ENCODE measurements around the gene LRRC63.
A peak's percentile ranks its signal among the peaks of the same experiment; 100 is the strongest.

The LRRC63 gene

DNA sequence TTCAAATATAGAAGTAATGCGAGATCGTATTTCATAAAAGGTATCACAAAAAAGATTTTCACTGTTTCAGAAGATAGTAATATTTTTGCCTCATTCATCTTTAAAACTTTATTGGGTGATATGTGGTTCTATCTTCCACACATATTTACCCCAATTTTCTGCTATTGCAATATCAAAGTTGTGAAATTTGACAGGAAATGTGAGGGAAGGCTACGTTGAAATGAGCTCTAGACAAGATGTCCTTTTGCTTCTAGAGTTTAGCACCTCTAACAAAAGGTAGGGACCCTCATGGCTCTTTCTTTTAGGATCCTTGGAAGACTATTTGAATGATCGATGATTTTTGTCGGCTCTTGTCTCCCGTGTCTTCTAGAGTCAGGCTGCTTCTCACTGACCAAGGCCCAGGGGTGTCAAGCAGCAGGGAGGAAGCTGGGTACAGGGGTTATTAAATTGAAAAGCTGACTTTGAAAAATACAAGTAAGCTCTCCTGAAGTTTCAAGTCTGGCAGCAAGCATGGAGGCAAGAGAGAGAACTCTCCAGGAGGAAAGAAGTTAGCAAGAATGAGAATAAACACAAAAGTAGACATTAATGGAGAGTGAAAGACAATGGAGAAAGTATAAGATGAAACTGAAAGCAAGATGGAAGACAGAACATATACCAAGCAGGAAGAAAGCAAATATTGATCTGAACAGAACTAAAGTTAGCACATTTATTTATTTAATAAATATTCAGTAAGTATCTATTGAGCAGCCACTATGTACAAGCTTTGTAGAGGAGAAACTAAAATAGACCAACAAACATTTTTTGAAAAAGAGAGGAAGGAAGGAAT lies 101.9 kb downstream of the LRRC63 start:
- no peak for DNase-seq

DNA sequence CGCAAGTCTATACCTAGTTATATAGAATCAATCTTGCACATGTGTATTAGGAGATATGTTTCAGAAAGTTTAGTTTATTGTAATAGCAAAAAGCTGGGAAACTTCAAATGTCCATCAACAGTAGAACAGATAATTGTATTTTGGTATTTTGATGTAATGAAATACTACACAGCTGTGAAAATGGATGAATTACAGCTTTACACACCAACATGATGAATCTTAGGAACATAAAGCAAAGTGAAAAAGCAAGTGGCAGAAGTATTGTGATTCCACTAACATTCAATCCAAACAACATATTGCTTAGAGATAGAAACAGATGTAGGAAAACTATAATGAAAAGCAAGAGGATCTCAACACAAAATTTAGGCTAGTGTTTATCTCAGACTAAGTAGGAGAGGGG lies 102.9 kb downstream of the LRRC63 start:
- no peak for DNase-seq

DNA sequence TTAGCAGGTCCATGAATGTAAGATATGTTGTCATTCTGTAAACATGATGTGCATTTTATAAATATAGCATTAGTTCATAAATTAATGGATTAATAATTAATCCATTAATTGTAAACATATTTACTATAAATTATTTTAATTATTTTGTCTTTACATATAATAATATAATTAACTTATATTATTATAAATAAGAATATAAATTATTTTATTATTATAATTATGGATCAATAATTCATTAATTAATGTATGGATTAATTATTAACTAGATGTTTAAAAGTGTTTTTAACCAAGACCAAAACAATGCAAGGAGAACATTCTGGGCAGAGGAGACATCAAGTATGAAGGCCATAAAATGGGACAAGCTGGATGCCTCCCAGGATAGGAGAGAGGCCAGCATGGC lies 103.3 kb downstream of the LRRC63 start:
- DNase-seq = no peak

DNA sequence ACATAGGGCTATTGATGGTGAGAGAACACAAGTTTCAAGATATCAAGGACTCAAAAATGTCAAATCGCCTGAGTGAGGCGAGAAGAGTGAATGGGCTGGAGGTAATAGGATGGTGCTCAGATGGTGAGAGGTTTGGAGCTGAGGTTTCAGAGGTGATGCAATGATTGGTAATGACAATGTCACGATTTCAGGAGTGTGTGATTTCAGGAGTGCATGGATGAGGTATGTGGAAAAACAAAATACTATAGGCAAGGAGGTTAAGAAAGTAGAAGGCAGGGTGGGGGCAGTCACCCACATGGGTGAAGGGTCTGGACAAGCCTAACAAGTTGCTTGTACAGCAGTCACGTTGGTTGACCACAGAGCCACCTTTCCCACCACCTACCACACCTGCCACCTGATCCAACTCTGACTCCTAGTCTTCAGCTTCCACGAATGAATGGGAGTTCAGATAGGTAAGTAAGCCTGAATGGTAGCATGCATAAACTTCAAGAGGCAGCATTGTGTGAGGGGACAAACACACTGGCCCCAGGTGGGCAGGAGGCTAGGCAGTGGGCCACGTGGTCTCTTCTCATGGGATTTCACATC lies 103.9 kb downstream of the LRRC63 start:
- no peak for DNase-seq

- no peak for DNase-seq
These were observed 105.4 kb downstream of the LRRC63 start for GRCh38 chr13:46317120-46317519.

DNA sequence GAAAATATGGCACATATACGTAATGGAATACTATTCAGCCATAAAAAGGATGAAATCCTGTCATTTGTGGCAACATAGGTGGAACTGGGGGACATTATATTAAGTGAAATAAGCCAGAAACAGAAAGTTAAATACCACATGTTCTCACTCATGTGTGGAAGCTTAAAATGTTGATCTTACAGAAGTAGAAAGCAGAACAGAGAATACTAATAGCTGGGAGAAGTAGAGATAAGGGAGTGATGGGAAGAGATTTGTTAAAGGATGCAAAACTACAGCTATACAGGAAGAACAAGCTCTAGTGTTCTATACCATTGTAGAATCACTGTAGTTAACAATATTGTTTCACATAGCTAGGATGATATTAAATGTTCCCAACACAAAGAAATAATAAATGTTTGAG lies 107.3 kb downstream of the LRRC63 start:
- no peak for DNase-seq

GRCh38 chr13:46320406-46320805 lies 108.7 kb downstream of the LRRC63 start:
- no peak for DNase-seq

DNA sequence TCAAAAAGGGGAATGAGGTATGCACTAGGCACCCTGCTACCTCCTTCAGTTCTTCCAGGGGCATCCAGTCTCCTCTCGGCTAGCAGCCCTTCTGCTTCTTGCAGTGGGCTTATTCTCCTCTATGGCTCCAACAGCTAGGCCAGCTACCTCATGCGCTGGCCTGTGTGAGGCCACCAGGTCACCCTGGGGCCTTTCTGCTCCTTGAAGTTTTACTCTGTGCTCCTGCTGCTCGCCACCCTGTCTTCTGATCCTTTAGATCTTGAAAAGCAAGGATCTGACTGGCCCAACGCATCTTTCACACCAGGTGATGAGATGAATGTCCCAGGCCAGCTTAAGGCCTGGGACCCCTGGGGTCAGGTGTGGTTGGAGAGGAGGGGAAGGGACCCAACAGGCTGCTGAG lies 109.1 kb downstream of the LRRC63 start:
- DNase-seq = no peak

- DNase-seq = peak; percentile 3 to 30
These were observed 109.9 kb downstream of the LRRC63 start for GRCh38 chr13:46321494-46322225.

DNA sequence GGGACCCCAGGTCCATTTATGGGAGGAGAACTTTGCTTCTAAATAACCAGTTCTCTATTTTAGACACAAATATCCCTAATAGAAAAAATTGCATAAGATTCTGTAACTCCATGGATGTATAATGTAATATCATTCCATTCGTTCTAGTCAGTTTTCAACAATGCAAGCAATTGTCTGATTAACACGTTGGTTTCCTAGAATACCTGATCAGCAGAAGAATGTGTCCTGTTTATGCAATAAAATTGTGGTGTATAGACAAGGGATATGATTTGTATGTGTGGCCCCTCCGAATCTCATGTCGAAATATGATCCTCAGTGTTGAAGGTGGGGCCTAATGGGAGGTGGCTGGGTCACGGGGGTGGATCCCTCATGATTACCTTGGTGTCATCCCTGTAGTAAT lies 113.2 kb downstream of the LRRC63 start:
- no peak for DNase-seq

Data from SW 1271 (cell line).